ENCODE results near the gene EIF3K.
"Not testable (repeated sequence)": the region's sequence is repeated elsewhere in the genome, so short reads cannot be mapped to it uniquely, and the experiment has no call there.

EIF3K gene

DNA sequence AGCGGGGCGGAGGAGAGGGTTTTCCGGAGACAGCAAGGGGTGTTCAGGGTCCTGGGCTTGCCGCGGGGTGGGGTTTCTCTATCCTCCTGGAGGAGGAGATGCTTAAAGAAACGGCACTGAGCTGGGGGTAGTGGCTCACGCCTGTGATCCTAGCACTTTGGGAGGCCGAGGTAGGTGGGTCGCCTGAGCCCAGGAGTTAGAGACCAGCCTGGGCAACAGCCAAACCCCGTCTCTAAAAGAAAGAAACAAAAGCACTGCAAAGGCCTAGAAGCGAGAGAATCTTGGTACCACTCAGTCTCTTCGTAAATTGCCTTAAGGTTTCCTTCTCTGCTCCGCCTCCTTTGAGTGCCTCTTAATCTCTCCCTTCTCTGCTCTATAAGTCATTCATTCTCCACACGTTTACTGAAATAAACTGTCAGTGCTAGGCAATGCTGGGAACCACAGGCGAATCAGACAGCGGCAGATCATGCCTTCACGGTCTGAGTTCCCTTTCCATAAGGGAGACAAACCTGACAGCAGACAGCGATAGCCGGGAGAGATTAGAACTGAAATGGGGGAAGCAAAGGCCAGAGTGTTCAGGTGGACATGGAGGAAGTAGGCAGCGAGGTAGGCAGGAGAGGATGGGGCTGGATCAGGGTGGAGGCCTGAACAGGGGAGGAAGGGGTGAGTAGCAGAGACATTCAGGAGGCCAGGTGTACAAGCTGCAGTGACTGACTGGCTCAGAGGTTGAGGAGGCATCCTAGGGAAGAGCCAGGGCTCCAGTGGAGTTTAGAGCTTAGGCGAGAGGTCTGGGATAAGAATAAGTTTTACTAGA lies 580 bp downstream of the EIF3K start:
- no peak for DNase-seq

DNA sequence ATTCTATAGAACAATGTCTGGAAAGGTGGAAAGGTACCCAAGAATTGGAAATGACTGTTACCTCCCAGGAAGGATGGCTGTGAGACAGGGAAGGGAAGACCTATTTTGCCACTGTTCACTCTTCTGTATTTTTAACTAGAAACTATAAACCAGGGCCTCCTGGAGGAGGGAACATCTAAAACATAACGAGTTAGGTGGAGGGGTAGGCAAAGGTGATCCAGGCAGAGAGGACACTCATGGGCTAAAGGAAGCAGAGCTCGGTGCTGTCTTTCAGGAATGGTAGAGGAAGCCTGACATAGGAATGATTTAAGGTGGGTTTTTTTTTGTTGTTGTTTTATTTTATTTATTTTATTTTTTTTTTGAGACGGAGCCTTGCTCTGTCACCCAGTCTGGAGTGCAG lies 5.8 kb downstream of the EIF3K start:
- DNase-seq = no peak

DNA sequence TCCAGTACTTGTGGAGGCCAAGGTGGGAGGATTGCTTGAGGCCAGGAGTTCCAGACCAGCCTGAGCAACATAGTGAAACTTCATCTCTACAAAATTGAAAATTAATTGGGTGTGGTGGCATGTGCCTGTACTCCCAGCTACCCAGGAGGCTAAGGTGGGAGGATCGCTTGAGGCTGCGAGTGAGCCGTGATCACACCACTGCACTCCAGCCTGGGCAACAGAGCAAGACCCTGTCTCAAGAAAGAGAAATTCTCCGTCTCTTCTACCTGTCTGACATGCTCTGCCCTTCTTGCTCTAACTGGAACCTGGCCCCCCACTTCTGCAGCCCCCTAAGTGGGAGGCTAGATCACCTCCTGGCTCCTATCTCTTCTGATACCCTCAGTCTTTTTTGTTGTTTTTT lies 7.4 kb downstream of the EIF3K start:
- no peak for DNase-seq

DNA sequence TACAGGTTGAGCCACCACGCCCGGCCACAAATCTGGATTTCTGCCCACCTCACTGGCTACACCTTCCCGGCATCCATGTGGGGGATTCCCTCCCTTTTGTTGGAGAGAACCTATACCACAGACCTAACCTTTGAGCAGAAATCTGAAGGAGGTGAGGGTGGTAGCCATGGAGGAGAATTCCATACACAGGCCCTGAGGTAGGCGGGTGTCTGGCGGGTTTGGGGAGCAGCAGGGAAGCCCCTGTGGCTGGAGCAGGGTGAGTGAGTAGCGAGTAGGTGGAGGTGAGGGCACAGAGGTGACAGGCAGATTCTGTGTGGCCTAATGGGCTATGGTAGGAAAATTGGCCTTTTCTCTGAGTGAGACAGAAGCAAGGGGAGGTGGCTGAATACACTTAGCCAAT lies 10.6 kb downstream of the EIF3K start:
- DNase-seq = no peak

DNA sequence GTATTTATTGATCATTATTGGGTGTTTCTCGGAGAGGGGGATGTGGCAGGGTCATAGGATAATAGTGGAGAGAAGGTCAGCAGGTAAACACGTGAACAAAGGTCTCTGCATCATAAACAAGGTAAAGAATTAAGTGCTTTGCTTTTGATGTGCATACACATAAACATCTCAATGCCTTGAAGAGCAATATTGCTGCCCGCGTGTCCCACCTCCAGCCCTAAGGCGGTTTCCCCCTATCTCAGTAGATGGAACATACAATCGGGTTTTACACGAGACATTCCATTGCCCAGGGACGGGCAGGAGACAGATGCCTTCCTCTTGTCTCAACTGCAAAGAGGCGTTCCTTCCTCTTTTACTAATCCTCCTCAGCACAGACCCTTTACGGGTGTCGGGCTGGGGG lies 12.3 kb downstream of the EIF3K start:
- not testable (repeated sequence) for DNase-seq

DNA sequence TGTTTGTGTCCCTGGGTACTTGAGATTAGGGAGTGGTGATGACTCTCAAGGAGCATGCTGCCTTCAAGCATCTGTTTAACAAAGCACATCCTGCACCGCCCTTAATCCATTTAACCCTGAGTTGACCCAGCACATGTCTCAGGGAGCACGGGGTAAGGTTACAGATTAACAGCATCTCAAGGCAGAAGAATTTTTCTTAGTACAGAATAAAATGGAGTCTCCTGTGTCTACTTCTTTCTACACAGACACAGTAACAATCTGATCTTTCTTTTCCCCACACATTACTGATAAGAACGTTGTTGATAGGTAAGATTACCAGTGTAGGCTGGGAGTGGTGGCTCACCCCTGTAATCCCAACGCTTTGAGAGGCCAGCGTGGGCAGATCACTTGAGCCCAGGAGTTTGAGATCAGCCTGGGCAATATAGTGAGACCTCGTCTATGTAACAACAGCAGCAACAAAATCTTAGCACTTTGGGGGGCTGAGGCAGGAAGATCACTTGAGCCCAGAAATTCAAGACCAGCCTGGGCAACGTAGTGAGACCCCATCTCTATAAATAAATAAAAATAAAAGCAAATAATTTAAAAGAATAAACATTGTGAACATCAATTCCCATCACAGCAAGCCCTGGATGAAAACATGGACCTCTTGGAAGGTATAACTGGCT lies 13.0 kb downstream of the EIF3K start:
- not testable (repeated sequence) for DNase-seq

DNA sequence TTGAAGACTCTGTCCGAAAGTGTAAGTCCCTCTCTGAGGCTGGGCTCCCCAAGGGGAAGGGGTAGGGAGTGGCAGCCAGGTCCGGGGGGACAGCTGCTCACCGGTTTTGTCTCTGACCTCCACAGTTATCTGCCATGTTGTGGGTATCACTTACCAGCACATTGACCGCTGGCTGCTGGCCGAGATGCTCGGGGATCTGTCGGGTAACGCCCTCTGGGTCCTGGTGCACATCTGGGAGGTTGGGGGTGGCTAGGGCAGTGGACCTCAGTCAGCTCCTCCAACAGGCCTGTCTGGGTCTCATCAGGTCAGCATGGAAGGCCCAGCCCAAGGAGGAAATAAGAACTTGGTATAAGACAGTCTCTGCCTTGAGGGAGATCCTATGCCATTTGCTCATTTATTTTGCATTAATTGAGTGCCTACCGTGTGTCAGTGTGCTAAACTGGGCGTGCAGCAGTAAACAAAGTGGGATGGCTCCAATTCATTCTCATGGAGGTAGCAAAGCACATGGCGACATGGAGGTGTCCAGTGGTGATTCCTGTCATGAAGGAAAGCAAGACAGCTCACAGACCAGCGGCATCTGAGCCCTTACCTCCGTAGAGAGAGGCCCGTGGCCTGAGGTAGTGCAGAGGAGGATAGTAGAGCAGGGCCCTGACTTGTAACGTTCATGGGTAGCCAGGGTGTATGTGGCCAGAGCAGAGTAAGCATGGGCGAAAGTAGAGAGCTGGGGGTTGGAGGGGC lies 13.7 kb downstream of the EIF3K start:
- DNase-seq = no peak

DNA sequence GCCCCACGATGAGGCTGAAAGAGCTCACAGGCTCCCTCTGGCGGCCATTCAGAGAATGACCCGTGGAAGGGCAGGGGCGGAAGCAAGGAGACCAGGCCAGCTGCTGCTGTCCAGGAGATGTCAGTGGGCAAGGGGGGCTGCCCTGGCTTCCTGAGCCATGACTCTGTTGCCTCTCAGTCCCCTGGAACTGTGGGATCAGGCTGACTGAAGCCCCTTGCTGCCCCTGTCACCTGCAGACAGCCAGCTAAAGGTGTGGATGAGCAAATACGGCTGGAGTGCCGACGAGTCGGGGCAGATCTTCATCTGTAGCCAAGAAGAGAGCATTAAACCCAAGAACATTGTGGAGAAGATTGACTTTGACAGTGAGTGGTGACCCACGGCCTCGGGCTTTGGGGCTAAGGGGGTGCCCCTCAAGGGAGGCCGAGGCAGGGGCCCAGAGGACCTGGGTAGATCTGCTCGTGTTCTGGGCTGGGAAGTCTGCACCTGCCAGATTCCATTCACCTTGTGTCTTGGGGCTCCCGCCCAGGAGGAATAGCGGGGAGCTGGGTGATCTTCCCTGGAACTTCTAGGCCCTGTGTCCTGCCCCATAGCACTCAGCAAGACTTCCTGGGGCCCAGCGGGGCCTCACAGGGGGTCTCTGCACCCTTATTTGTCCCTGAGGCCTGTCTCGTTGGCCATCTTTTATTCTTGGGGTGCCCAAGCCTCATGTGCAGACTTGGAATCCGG lies 15.9 kb downstream of the EIF3K start:
- DNase-seq = peak; percentile 56 to 65

DNA sequence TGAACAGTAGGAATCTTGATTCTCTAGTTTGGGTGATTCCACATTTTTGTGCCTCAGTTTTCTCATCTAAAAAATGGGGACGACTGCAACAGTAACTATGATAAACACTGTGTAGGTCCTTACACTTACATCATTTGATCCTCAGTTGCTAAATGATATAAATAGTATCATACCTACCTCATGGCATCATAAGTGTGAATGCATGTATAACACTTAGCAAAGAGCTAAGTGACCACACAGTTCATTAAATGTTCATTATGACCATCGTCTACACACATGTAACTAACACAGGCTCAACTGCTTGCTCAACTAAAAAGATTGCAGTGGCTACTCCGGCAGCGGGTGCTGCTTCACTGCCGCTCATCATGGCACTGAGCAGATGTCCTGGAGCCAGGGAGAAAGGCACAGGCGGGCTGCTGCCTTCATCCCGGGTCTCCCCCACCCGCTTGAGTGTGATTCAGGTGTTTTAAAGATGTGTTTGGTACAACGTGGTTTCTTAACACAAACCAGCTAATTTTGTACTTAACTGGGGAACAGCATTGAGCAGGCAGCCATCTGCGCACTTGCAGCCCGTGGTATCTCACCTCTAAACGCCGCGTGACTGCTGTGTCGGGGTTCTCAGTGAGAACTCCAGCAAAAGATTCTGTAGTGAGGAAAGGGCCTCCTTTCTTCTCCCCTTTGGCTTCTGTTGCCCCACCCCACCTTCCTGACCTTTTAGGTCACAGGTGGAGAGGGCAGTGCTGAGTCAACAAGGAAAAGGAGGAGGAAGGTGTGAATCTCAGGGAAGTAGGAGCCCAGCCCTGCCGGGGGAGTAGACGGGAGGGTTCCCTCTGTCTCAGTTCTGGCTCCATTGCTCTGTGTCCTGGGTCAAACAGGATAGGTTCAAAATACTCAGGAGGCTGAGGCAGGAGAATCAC lies 16.8 kb downstream of the EIF3K start:
- DNase-seq = no peak

DNA sequence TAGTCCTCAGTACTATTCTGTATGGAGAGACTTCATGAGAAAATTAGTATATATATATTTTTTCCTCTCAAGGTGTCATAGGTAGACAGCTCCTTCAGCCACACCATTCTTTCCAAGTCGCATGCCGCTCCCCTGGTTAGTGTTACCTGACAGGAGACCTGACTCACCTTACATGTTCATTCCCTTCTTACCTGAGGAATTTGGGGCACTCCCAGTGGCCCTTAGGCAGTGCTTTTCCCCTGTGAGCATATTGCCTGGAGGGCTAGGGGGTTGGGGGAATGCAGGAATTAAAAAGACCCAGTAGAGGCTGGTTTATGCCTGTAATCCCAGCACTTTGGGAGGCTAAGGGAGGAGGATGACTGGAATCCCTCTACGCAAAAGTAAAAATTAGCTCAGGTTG lies 19.5 kb downstream of the EIF3K start:
- no peak for DNase-seq

DNA sequence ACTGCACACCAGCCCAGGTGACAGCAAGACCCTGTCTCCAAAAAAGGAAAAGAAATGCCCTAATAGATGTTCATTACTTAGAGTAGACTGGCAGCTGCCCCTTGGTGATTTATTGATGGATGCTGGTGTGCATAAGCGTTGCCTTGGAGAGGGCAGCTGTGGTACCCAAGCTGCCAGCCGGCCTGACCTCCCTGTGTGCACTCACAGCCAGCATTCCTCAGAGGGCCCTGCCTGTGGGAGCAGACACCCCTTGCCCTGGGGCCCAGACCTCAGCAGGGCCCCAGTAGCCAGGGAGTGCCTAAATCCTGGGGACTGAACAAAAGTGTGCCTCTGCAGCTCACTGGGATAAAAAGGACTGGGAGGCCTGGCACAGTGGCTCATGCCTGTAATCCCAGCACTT lies 20.7 kb downstream of the EIF3K start:
- DNase-seq = no peak

DNA sequence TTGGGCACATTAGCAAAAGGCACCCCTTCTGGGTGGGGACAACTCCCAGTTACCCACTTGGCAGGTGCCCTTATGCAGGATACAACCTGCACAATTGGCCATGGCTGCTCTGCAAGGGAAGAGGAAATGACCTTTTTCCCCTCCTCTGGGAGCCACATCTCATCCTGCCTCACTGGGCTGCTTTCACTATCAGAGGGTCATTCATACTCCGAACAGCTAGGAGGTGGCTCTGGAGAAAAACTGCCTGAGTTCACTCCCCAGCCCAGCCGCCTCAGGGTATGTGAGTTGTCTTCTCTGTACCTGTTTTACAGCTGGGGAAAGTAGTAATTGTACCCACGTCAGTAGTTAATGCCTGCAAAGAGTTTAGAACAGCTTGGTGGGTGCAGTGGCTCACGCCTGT lies 21.4 kb downstream of the EIF3K start:
- DNase-seq = no peak

DNA sequence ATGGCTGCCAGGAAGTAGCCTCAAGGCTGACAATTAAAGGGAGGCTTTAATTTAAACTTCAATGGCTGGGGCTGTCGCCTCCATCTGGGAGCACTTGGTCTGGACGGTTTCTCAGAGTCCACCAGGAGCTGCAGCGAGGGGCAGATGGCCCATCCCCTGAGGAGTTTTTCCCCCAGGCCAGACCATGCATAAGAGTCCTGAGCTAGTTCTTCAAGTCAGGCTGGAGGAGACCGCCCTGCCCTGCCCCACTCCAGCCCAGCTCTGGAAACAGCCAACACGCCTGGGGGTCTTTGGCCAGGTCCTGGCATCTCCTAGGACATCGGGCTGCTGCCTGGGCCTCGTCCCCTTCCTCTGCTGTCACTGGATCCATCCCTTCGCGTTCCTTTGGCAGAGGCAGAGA lies 23.2 kb downstream of the EIF3K start:
- DNase-seq = no peak

DNA sequence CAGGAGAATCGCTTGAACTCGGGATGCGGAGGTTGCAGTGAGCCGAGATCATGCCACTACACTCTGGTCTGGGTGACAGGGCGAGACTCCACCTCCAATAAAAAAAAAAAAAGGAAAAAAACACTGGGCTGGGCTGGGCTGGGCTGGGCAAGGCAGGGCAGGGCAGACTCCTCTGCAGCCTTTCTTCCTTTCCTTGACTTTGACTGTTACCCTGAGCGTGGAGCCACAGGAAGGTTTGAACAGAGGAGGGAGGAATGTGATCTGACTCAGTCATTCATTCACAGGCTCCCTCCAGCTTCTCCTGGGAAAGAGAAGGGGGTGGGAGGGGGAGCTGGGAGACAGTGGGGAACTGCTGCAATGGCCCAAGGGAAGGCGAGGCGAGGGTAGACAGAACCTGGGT lies 25.7 kb downstream of the EIF3K start:
- no peak for DNase-seq

DNA sequence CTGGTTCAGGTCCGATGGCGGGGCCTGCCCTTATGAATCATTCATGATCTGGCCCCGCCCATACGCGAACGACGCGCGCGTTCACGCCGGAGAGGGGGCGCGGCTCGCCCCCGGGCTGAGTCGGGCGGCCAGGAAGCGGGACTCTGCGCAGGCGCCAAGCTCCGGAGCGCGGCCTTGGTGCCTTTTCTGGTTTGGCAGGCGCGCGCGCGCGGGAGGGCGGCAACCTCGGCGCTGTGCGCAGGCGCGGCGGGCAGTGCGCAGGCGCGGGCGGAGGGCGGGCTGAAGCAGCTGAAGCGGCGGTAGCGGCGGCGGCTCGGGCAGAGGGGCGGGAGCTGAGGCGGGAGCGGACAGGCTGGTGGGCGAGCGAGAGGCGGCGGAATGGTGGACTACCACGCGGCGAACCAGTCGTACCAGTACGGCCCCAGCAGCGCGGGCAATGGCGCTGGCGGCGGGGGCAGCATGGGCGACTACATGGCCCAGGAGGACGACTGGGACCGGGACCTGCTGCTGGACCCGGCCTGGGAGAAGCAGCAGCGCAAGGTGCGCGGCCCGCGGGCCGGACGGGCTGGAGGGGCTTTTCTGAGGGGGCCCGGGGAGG lies 28.5 kb downstream of the EIF3K start, which contains the start of gene ACTN4:
TSS of gene ACTN4 (plus strand) at position 282 of the 598 bp plus-strand sequence. CDS start at position 379, 97 bp downstream.
- DNase-seq = peak; percentile 96 to 100

DNA sequence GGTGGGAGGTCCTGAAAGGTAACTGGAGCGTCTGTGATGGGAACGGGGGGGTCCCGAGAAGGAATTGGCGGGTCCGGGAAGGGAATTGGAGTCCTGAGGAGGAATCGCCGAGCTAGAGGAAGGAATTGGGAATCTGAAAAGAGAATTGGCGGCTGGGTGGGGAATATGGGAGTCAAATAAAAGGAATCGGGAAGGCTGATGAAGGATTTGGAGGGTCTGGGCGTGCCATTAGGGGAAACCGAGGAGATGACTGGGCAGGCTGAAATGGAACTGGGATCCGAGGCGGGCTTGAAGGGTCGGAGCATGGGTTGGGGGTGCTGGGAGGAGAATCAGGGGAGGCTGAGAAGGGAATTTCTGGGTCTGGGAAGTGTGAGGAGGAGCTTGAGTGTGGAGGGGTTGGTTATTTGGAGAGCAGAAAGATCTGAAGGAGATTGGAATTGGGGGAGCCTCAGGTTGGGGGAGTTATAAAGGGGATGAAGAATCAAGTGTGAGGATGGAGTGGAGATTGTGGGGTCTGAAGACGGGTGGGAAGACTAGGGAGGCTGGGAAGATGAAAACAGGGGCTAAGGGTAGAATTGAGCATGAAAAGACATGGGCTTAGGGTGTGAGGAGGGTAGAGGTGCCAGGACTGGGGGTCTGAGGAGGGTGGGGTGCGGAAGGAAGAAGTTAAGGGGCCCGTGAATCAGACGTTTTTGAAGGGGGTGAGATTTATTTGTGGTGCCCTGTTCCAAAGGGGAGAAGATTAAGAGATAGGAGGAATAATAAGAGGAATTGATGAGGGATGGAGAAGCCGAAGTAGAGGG lies 29.2 kb downstream of the EIF3K start:
- no peak for DNase-seq

DNA sequence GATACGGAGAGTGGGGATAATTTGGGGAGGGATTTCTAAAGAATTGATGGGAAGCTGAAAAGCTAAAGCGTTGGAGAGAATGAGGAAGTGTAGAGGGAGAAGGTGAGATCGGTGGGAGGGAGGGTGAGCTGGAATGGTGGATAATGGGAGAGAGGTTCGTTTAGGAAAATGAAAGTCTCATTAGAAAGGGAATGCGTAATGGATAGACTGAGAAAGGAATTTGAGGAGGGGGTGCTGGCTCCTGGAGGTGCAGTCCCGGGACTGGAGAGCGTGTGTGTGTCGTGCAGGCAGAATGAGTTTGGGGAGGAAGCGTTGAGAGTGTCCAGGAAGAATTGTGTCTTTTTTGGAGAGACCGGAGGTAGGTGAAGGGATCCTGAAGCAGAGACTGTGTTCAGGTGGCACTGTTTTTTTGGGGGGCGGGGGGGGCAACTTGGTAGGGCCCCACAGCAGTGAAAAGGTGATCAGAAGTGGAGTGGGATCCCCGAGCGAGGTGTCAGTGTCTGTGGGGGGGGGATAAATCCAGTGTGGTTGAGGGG lies 29.8 kb downstream of the EIF3K start:
- no peak for DNase-seq

DNA sequence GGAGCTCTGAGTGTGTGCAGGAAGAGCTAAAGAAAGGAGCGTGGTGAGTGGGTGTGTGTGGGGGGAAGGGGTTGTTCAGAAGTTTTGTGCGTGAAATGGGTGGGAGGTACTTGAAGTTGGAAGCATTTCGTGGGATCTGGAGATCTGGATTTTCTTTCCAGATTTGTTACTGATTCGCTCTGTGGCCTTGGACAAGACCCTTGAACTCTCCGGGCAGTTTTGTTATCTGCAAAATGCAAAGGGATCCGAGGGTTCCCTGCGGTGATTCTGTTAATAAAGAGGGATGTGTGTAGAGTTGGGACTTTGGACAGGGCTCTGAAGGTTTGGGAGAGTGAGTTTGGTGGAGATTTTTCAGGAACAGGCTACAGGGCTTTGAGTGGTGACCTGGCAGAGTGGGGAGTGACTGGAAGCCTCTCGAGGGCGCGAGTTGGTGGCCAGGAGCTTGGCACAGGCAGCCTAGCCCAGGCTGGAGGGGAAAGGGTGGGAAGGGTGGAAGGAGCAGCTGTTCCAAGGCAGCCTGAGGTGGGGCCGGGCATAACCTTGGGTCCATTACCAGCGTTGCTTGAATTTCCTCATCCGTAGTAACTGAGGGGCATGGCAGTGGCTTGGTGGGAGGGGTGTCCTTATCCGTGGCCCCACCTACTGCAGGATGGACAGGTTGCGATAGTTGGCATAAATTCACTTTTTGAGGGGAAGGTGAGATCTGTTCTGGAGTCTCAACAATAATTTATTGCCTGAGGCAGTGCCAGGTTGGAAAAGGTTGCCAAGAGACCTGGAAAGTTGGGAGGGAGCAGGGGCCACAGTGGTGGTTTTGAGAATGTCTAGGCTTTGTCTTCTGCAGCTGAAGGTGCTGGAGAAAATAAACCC lies 30.6 kb downstream of the EIF3K start:
- DNase-seq = peak in 1 of 2 experiments; percentile 47

DNA sequence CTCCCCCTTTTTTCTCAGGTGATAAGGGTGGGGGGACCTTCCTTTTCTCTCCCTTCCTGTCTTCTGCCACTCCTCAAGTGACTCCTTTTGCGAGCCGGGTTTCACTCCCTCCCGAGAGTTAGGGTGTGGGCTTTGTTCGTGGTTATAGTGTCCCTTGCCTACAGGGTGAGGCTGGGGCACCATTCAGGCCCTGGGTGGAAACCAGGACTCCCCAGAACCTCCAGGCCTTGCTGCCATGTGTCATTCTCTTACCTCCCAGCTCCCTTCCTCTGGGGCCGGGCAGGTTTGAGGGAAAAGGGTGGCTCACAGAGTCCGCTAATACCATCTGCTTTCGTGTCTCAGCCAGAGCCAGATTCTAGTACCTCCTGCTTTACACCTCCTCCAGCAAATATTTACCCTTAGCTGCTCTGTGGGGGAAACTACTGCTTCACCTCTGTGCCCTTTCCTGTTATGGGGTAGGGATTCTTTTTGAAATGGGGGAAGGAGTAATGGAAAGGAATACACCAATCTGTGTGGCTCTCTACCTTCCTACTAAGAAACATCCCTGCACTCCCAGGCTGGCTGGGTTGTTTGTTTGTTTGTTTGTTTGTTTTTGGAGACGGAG lies 31.3 kb downstream of the EIF3K start:
- DNase-seq = peak in 1 of 2 experiments; percentile 44

All from NCI-H446 (cell line).